Right atrium auricular region (tissue), 2 donors: Measurements from ENCODE around the gene CHMP2B. TPM values are rescaled to one million over a fixed set of nuclear protein-coding genes. Genes with fewer than 3 reads are reported as not detected.

Experiments used
- DNase-seq: peaks from one replicate; pipeline ENCODE4 v3.0.0-alpha.2; 2019; ENCODE audit warnings: low spot score
- H3K27ac ChIP-seq, 2 donors: fragments of 200-600 bp; sonication (generic); 1 replicate in 1 of 2; 2 replicates in 1 of 2; pipeline ENCODE4 v1.5.1; 2016 to 2019
- H3K27me3 ChIP-seq, 2 donors: fragments of 200-600 bp; sonication (generic); one replicate each; pipeline versions ENCODE4 v1.5.1 to v1.6.0; 2017 to 2019
- H3K36me3 ChIP-seq: fragments of 200-600 bp; sonication (generic); one replicate; pipeline ENCODE4 v1.5.1; 2016
- H3K4me1 ChIP-seq, 2 donors: fragments of 200-600 bp; sonication (generic); one replicate each; pipeline versions ENCODE4 v1.5.1 to v1.6.0; 2017 to 2019
- H3K4me3 ChIP-seq, 2 donors: fragments of 200-600 bp; sonication (generic); 1 replicate in 1 of 2; 2 replicates in 1 of 2; pipeline ENCODE4 v1.5.1; 2017 to 2019; ENCODE audit warnings: mild to moderate bottlenecking in 1 of 2, moderate library complexity in 1 of 2
- H3K9me3 ChIP-seq, 2 donors: fragments of 200-600 bp; sonication (generic); one replicate each; pipeline ENCODE4 v1.5.1; 2019
- total RNA-seq, 2 donors: library from RNA; depleted of rRNA; stranded (reverse); fragments of >200 nt; gene quantifications; one replicate each; pipeline ENCODE4 v1.1.0, GENCODE V29; 2016
- TF ChIP-seq, protein P1 (sequence below), 2 donors: fragments of 200-600 bp; sonication (generic); IDR thresholded peaks; one replicate each; pipeline ENCODE4 v1.5.1; 2019; ENCODE audit warnings: antibody characterized with exemption in 2 of 2

Gene CHMP2B
- total RNA-seq, 2 donors from 2014 or later = 30.7 to 32.4 TPM

GRCh38 chr3:87207460-87207859, 19.6 kb upstream of the CHMP2B start:
- Histone ChIP-seq H3K27me3 (no peaks in the 10 kb centered on the region), H3K36me3 (no peaks in the 10 kb centered on the region), H3K4me1 (no peaks in the 10 kb centered on the region), H3K27ac (no peak overlapping the region), H3K4me3 (no peak overlapping the region), H3K9me3 (no peaks in the 10 kb centered on the region)
- DNase-seq = no peak
- TF ChIP-seq, protein P1, sequence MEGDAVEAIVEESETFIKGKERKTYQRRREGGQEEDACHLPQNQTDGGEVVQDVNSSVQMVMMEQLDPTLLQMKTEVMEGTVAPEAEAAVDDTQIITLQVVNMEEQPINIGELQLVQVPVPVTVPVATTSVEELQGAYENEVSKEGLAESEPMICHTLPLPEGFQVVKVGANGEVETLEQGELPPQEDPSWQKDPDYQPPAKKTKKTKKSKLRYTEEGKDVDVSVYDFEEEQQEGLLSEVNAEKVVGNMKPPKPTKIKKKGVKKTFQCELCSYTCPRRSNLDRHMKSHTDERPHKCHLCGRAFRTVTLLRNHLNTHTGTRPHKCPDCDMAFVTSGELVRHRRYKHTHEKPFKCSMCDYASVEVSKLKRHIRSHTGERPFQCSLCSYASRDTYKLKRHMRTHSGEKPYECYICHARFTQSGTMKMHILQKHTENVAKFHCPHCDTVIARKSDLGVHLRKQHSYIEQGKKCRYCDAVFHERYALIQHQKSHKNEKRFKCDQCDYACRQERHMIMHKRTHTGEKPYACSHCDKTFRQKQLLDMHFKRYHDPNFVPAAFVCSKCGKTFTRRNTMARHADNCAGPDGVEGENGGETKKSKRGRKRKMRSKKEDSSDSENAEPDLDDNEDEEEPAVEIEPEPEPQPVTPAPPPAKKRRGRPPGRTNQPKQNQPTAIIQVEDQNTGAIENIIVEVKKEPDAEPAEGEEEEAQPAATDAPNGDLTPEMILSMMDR (IDR thresholded peaks at IDR 0.05) = no peak

GRCh38 chr3:87209111-87209510, 18.0 kb upstream of the CHMP2B start:
- no peak for DNase-seq
- no peaks in the 10 kb centered on the region for H3K4me1 ChIP-seq
- no peak overlapping the region for H3K27ac ChIP-seq
- H3K9me3 ChIP-seq = no peaks in the 10 kb centered on the region
- no peaks in the 10 kb centered on the region for H3K36me3 ChIP-seq
- H3K27me3 ChIP-seq = no peaks in the 10 kb centered on the region
- TF ChIP-seq, protein P1 (IDR thresholded peaks at IDR 0.05) = no peak
- H3K4me3 ChIP-seq = no peak overlapping the region

- no peak for DNase-seq
- Histone ChIP-seq H3K36me3 (no peaks in the 10 kb centered on the region), H3K4me3 (no peak overlapping the region), H3K4me1 (no peaks in the 10 kb centered on the region), H3K9me3 (no peaks in the 10 kb centered on the region), H3K27ac (no peak overlapping the region), H3K27me3 (no peaks in the 10 kb centered on the region)
- TF ChIP-seq, protein P1 (IDR thresholded peaks at IDR 0.05) = no peak
Observed at GRCh38 chr3:87218560-87218959, 8.5 kb upstream of the CHMP2B start.

- Histone ChIP-seq H3K27ac (no peak overlapping the region), H3K4me1 (no peaks in the 10 kb centered on the region), H3K27me3 (no peaks in the 10 kb centered on the region), H3K36me3 (no peaks in the 10 kb centered on the region), H3K9me3 (no peaks in the 10 kb centered on the region), H3K4me3 (no peak overlapping the region)
- no peak for DNase-seq
- TF ChIP-seq, protein P1 (IDR thresholded peaks at IDR 0.05) = no peak
Observed at GRCh38 chr3:87219611-87220010, 7.5 kb upstream of the CHMP2B start.

- H3K4me3 ChIP-seq = no peak overlapping the region
- H3K4me1 ChIP-seq = peaks cover 0 to 22% of the 10 kb centered on the region in 2 donors
- TF ChIP-seq, protein P1 (IDR thresholded peaks at IDR 0.05) = no peak
Observed at GRCh38 chr3:87225659-87226058, 1.4 kb upstream of the CHMP2B start.

GRCh38 chr3:87227835-87228144, 681 bp downstream of the CHMP2B start:
- TF ChIP-seq, protein P1 (IDR thresholded peaks at IDR 0.05) = no peak
- H3K9me3 ChIP-seq = no peaks in the 10 kb centered on the region
- peak overlapping the region; percentile 80 to 98 for H3K4me3 ChIP-seq
- H3K36me3 ChIP-seq = no peaks in the 10 kb centered on the region
- peak overlapping the region; percentile 91 to 99 for H3K27ac ChIP-seq
- H3K27me3 ChIP-seq = no peaks in the 10 kb centered on the region
- DNase-seq = no peak
- peaks cover 0 to 22% of the 10 kb centered on the region in 2 donors for H3K4me1 ChIP-seq

More at GRCh38 chr3:87225659-87226058, 1.4 kb upstream of the CHMP2B start:
- DNase-seq = no peak
- Histone ChIP-seq H3K27me3 (no peaks in the 10 kb centered on the region), H3K27ac (no peak overlapping the region), H3K9me3 (no peaks in the 10 kb centered on the region), H3K36me3 (no peaks in the 10 kb centered on the region)
